HG03432 (cell line): ENCODE data around the gene NECTIN1.

Source experiments
- ATAC-seq: cut with Tn5 transposase; IDR thresholded peaks from one replicate; pipeline ENCODE4 v1.9.1; 2021; ENCODE audit warnings: mild to moderate bottlenecking, moderate library complexity; ENCODE audit not compliant: unreplicated experiment

Gene NECTIN1

DNA sequence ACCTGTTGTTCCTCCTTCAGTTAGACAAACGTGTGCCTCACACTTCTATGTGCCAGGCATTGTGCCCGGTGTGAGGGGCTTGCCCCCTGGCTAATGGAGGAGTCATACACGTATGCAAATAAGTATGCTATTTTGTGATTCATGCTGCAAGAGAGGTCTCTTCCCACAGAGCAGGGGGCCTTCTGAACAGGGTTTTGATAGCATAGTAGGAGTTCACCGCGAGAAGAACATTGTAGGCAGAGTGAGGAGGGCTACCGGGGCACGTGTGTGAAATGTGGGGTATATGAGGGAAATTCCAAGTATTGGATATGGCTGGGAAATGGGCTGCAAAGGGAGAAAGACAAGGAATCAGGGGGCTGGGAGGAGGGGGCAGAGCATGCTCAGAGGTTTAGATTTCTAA is 84.5 kb downstream of the NECTIN1 start:
- no peak for ATAC-seq

DNA sequence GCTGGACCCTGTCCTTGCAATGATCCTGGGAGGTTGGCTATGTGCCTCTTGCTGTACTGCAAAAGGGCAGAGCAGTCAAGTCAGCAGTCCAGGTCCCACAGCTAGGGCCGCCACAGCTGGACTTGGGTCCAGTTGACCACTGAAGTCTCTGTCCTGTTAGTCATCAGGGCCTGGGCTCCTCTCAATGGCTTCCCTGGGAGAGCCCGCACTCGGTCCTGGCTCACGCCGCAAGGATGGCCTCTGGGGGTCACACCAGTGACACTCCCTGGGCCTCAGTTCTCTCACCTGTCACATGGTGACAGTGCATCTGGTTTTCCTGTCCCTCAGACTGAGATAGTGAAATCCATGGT is 85.1 kb downstream of the NECTIN1 start:
- ATAC-seq: no peak

DNA sequence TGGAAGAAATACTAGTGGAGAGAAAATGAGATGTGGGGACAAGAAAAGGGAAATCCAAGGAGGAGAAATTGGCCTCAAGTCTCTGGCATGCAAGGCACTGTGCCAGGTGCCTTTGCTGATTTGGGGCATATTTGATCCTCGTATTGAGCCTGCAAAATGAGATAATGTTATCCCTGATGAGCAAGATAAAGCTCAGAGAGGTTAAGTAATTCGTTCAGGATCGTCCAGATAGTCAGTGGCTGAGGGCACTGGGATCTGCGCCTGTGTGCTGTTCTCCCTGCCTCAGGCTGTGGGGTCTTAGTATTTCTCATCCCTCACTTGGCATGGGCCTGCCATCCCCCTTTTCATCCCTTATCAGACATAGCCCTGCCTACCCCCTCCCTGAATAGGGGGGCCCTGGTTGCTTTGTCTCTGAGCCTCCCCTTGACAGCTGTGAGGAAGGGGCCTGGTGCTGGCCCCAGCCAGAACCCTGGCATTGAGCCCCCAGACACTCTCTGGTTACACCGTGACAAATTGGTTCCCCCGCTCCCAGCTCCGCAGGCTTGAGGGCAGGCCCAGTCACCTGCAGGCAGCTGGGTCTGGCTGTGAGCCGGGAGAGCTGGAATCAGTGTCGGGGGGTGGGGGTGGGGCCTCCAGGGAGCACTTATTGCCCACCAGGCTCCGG is 85.7 kb downstream of the NECTIN1 start:
- ATAC-seq: no peak

DNA sequence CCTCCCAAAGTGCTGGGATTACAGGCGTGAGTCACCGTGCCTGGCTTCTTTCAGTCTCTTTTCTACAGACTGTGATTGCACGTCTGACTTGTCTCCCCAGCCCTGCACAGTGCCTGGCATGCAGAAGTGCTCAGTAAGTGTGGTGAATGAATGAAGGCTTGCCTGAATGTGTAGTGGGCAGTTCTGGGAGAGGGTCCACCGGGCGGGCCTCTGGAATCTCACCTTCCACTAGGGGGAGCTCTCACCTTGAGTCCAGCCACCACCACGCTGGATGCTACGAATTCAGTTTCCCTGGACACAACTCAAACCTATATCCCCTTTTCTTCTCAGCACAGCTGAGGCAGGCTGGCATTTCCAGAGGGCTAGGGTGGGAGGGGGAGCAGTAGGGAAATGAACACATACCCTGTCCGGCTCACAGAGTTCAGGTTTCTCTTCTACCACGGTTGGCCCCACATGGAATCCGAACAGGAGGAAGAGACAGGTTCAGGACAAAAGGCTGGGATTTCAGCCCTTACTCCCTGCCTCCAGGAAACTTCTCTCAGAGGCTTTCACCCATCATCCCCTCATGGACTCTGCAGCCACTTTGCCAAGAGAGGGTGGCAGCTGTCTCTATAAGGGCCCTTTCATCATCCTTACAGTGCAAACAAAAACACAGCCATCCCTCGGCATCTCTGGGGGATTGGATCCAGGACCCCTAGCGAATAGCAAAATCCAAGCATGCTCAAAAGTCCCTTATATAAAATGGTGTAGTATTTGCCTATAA is 86.8 kb downstream of the NECTIN1 start:
- ATAC-seq: no peak

DNA sequence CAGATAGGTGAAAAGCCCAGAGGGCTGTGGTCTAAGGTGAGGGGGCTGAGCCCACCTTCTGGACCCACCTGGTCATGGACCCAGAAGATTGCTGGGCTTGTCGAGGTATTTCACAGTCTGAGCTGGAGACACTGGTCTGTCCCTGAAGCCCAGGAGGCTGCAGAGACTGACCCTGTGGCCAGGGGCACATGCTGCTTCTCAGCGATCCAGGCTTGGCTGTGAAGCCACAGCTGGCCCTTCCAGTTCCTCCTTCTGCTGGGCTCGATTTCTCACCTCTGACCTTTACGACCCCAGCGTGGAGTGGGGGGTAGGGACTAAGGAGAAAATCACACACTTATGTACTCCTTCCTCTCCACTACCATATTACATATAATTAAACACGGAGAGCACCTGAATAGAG is 88.5 kb downstream of the NECTIN1 start:
- no peak for ATAC-seq

DNA sequence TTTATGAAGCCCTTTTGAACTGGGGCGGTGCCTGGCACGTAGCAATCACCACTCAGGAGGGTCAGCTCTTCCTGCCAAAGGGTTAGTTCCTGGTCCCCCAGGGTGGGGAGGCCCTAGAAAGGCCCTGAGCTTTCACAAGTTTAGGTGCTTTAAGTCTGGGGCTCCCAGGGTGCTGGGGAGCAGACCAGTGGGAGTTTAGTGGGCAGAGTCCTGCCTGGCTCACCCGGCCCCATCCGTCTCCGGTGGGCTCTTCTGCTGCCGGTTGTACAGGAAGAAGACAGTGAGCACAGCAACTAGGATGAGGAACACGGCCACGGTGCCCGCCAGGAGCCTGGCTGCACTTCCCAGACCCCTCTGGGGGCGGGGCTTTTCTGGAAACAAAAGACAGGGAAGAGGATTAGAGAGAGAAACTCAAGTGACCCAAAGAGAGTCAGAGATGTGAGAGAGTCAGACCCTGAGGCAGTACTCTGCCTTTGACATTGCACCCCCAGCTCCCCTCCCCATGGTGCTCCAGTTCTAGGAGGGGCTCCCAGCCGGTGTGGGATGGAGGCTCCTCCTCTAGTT is 89.3 kb downstream of the NECTIN1 start:
- no peak for ATAC-seq

DNA sequence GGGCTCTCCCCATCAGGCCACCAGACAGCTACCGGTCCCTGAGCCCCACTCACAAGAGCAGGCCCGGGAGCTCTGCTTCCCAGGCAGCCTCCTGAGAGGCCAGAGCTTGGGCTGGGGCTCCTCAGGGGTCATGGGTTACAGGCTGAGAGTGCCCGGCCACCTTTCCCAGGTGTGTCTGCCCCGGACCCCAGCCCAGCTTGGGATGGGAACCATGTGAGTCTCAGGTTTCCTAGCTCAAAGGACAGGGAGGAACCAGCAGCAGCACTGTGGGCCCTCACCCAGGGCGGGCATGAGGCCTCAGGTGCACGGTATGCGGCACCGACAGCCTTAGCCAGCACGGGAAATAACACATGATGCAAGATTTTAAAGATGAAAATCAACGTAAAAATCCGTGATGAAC is 90.1 kb downstream of the NECTIN1 start:
- ATAC-seq: no peak

DNA sequence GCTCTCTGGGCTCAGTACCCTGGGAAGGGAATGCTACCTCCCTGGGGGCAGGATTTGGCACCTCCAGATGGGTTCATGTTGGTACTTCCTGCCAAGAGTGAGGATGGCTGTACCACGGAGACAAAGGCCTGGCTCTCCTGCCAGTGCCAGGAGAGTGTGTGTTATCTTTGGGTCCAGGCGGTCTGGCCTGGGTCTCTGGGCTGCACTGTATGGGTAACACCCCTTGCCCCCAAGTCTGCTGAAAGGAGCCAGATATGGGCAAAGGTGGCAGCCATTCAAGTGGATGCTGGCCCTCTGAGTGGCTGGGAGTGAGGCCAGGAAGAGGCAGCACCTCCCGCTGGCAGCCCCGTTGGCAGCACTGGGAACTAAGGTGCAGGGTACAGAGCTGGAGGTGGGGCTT is 91.5 kb downstream of the NECTIN1 start:
- no peak for ATAC-seq

DNA sequence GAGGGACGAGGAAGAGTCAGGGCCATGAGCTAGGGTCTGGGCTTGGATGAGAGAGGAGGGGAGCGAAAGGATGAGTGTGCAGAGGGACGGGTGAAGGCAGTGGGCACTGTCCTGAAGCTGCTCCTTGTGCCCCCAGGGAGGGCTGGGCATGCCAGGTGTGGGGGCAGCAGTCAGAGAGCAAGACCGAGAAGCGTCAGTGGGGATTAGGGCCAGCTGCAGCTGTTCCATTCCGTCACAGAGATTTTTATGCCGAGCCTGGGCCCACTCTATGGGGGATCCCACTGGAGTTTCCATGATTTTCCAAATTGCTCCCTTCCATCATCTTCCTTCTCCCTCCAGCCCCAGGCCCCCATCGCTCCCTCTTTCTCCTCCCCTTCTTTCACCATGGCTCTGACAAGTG is 93.2 kb downstream of the NECTIN1 start:
- no peak for ATAC-seq

DNA sequence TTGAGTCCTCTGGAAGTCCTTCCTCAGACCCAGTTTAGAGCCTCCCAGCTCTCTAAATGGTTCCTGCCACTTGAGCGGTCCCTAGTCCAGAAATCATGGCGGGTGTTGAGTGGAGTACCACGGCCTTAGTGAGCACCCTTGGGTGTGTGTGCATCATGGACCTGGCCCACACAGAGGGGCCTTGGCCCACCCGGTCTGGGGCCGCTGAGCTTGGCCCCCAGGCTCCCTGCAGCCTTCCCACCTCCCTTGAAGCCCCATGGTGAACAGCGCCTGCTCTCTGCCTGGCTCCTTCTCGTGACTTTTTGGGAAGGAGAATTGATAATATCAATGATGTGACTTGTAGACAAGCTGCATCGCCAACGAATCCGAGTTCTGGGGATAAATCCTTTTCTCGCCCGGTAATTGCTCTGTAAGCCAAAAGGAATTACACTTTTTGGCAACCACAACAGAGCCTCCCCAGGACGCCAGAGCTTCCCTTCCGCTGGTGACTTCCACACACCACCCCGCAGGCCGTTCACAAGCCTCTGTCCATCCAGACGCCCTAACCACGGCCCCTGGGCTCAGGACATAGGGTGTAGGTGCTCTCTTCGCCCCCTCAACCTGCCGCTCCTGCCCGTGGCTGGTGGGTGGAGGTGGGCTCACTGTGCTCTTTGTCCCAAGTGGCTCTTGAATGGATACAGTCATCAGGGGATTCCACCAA is 93.8 kb downstream of the NECTIN1 start:
- ATAC-seq: no peak

DNA sequence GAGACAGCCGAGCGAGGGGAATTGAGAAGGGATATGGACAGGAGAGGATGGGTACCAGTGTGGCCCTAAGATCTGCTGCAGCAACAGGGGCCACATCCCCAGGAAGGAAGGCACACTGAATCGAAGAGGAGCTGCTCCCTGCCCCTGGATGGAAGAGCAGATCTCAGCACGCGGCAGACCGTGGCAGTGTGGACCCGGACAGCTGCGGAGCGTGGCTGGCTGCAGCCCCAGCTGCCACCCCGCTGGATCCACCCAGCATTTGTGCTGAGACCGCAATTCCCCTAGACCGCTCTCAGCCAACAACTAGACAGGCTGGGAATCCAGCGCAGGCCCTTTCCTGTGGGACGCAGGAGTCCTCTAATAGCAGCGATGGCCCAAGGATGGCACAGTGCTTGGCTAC is 94.7 kb downstream of the NECTIN1 start:
- ATAC-seq: no peak

DNA sequence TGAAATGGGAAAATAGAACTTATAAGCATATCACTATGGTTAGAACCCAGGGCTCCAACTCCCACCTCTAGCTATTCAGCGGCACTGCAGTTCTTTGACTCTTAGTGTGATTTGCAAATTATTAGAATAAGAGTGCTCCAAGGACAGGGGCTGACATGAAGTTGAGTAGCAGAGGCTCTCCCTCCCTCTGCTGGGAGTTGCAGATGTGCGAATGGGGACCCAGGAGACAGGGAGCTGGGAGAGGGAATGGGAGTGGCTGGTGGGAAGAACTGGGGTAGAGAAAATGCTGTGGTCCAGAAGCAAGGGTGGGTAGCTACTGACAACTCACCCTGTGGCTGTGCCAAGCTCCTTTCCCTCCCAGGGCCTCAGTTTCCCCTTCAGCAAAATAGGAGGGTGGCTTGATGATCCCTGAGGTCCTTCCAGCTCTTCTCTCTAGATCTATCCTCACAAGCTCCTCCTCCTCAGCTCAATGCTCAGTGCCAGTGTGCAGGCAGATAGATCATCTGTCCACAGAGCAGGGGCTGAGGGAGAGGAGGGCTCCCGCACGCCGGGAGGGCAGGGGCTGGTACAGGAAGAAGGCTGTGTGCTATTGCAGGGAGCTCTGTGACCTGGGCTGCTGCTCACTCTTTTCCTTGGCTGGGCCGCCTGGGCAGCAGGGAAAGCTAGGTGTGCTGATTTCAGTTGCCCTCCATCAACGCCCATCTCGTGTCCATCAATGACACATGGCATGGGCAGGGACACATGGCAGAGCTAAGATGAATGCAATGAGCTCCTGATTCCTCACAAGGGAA is 99.0 kb downstream of the NECTIN1 start:
- no peak for ATAC-seq

DNA sequence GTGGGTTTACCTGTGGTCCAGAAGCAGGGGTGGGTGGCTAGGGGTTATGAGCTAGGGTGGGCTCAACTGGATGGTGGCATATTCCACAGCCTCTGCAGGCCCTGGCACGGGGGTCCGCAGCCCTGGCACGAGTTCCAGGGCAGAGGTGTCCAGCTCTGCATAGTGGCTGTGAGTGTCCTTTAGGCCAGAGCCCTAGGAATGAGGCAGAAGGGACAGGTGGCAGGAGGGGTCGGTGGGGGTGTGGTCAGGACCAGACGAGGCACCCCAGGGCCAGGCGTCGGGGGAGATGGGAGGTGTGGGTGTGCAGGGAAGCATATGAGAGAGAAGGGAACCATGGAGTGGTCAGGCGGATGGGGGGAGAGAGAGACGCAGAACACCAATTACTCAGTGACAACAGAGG is 99.9 kb downstream of the NECTIN1 start:
- no peak for ATAC-seq

DNA sequence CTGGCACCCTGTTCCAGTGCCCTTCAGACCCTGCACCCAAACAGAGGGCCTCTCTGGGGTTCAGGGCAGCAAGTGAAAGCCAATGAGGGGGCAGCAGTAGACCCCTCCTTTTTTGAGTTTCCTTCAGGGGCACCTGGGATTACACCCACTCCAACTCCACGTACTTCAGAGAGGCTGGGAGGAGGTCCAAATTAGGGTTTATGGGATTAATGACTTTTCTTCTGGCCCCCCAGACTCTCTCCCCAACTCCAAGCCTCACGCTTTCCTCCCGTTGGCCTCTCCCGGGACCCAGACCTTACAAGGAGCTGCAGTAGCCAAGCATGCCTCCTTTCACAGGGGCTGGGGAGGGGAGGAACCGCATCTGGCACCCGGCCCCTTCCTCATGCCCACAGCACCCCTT is 101.7 kb downstream of the NECTIN1 start:
- no peak for ATAC-seq

DNA sequence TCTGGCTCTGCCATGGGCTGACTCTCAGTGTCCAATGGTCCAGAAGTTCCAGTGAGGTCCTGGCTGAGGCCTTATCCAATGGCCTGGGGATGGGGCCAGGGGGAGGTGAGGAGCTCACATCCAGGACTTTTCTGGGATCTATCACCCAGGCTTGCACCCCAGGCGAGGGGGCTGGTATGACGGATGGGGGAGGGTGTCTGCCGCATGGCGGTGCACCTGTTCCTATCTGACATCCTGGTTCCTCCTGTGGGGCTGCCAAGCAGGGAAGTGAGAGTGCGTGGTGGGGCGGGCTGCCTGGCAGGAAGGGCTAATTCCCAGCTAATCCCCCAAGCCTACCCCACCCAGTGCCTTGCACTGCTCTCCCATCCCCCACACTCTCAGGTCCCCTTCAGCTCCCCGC is 102.1 kb downstream of the NECTIN1 start:
- no peak for ATAC-seq

DNA sequence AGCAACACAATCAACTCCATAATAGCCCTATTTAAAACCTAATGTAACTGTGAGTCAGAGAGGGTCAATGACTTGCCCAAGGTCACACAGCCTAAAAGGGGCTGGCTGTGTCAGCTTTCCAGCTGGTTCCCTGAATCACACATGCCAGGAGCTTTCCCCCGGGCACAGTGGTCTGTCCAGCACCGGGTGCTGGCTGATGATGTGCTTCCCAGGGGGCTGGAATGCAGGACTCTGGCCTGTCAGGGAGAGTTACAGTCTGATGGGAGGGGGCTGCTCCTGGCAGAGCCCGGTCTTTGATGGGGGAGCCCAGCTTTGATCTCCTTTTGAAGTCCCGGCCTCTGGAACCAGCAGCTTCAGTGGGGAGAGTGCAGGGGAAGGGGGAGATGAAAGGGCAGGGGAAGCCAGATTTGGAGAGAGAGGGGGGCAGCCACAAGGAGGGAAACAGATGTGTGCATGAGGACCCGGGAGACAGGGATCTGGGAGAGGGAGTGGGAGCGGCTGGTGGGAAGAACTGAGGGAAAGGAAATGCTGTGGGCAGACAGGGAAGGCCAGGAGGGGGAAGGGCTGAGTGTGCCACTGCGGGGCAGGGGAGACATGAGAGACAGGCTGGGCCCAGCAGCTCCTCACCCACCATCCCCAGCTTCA is 102.7 kb downstream of the NECTIN1 start:
- no peak for ATAC-seq

DNA sequence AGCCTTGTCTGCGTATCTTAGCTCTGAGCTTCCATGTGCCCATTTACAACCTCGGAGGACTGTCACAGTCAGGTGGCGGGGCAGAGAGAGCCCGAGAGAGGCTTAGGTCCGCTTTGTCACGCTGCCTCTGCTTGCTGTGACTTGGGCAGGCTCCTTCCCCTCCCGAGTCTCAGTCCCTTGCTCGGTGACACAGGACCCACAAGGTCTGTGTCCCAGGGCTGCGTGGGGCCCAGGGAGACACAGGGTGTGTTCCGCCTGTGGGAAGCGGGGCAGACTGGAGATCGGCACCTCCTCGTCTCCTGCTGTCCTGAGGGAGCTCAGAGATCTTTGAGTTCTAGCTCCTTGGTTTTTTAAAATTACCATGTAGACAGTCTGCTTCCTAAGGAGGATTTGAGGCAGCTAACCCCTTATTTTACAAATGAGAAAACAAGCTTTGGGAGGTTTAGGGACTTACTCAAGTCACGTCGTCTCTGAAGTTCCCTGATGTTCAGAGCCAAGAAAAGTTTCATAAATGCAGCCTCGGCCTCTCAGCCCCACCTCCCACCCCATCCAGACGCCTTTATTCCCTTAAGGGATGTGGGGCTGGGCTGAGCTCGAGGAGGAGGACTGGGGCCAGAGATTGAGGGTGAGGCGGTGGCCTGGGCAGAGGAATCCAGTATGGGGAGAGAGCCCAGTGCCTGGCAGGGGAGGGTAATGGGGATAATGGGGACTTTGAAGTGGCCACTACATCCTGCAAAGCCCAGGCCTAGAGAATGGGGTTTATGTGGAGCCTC is 103.6 kb downstream of the NECTIN1 start:
- no peak for ATAC-seq

DNA sequence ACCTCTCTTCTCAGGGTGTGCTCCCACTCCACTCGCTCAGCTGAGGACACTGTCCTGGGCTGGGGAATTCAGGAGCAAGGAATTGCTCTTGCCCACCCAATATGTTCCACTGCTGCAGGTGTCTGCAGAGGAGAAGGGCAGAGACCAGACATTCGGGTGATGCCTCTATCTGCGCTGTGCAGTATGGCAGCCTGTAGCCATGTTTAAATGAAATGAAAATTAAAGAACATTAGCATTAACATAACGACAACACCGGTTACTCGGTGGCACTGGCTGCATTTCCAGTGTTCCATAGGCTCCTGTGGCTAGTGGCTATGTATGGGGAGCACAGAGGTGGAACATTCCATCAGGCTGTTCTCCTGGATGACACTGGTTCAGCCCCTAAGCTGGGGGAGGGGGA is 104.4 kb downstream of the NECTIN1 start:
- ATAC-seq: no peak

DNA sequence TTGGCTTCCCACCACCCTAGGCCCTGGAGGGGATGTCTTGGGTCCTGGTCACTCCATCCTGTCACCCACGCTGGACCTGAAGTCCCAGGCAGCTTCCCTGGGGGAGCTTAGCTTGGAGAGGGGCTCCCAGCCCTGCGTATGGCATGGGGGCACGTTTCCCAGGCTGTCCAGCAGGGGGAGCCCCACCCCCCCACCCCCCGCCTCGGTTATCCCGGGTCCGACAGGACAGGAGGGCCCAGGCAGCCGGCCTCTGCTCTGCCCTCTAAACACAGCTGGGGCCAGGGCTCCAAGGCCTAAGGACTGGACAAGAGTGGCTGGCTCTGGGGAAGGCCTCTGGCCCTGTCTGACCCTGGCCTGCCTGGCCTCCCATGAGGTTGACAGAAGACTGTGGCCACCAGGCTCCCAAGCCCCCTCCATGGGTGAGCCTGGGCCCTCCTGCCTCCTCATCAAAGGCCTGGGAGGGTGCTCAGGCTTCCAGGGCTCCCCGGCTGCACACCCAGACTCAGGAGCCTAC is 104.8 kb downstream of the NECTIN1 start:
- no peak for ATAC-seq

DNA sequence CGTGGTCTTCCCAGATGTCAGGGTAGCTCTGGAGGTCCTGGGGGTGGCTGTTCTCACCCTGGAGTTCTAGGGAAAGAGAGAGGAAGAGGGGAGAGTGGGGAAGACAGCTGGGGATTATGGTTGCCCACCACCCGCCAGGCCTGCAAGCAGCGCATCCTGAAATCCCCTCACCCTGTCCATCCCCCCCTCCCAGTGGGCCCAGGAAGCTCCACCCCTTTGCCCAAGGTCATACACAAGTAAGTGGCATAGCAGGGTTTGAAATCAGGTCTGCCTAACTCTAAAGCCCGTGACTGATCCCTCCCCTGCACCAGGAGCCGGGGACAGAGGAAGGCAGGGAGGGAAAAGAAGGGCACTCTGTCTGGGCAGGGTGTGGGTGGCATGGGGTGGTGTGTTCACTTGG is 105.3 kb downstream of the NECTIN1 start:
- no peak for ATAC-seq
